Fibroblast of pulmonary artery (primary cell): ENCODE results near the gene KIF2A.

Source experiments
- DNase-seq: peaks from one replicate; pipeline ENCODE4 v3.0.0-alpha.2; 2010; ENCODE audit warnings: low read depth
- H3K4me3 ChIP-seq: replicated peaks from 2 replicates; pipeline ENCODE4 v1.5.1; 2011; ENCODE audit warnings: low read depth, mild to moderate bottlenecking, control low read depth, low read length, moderate library complexity
- TF ChIP-seq, protein P1 (sequence below): IDR thresholded peaks from 2 replicates; pipeline ENCODE4 v1.5.1; 2011; ENCODE audit warnings: mild to moderate bottlenecking, control low read depth, low read length, inconsistent platforms; ENCODE audit errors: missing control alignments

KIF2A gene

DNA sequence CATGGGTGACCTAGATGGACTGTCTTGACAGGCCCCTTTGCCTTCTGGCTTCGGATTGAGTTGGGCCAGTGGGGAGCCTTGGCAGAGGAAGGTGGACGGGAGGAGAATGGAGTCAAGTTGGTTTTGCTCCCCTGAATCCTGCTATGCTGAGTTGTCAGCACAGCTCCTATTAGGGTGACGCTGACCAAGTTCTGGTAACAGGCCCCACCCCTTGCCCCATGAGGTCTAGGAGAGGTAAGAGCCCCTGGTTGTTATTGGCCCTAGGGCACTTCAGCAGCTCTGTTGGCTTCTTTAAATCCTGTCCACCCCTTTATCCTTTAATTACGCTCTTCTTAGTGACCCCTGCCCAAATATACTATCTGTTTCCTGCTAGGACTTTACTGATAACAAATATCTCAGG lies 39.4 kb upstream of the KIF2A start:
- H3K4me3 ChIP-seq: no peak overlapping the region
- TF ChIP-seq, protein P1, sequence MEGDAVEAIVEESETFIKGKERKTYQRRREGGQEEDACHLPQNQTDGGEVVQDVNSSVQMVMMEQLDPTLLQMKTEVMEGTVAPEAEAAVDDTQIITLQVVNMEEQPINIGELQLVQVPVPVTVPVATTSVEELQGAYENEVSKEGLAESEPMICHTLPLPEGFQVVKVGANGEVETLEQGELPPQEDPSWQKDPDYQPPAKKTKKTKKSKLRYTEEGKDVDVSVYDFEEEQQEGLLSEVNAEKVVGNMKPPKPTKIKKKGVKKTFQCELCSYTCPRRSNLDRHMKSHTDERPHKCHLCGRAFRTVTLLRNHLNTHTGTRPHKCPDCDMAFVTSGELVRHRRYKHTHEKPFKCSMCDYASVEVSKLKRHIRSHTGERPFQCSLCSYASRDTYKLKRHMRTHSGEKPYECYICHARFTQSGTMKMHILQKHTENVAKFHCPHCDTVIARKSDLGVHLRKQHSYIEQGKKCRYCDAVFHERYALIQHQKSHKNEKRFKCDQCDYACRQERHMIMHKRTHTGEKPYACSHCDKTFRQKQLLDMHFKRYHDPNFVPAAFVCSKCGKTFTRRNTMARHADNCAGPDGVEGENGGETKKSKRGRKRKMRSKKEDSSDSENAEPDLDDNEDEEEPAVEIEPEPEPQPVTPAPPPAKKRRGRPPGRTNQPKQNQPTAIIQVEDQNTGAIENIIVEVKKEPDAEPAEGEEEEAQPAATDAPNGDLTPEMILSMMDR: no peak
- DNase-seq: no peak

DNA sequence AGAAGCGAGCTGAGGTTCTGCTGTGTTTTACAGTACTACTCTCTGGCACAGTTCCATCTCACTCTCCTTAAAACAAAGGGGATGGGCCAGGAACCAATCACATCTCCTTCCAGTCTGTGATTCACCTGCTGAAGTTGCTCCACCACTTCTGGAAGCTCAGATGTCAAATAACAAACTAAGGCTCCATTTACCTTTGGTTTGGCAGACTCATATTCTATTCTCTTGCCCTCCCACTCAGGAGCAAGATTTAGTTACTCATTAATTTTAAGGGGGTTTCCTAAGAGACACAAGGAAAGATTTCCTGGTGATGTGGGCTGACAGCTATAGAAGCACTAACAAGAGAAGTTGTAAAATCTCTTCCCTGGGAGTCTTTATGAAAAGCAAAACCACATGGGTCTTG lies 37.8 kb upstream of the KIF2A start:
- TF ChIP-seq, protein P1: no peak
- peak; percentile 31 for DNase-seq
- H3K4me3 ChIP-seq: no peak overlapping the region

DNA sequence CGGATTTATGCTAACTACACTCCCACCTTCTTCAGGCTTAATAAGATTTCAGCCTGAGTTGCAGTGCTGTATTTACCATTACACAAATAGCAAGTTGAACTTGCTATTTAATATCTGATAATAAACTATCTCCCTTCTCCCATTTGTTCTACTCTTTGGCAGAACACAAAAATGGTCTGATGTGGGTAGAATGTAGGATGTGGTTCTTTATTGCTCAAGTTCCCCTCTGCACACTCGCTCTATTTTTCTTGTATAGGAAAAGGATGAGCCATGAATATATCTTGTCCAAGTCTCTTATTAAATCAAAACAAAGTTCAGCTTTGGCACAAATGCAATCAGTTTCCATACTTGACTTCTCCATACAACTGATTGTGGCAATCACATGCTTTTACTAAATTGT lies 37.2 kb upstream of the KIF2A start:
- TF ChIP-seq, protein P1: no peak
- H3K4me3 ChIP-seq: no peak overlapping the region
- DNase-seq: no peak

DNA sequence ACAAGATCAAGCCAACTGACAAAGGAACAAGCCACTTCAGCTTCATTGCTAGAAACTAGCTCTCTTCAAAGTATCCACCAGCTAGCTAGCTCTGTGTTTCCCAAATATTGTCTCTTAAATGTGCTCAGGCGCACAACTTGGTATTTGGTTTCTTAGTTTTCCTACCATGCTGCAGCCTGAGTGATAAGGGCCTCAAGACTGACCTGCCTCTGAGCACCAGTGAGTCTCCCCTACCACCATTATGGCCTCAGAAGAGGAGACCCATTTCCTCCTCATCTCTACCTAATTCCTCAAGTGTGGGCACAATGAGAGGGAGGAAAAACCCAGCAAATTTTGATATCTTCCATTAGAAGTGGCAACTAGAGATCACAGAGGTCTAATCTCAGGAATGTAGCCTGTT lies 34.6 kb upstream of the KIF2A start:
- TF ChIP-seq, protein P1: no peak
- DNase-seq: no peak
- no peak overlapping the region for H3K4me3 ChIP-seq

DNA sequence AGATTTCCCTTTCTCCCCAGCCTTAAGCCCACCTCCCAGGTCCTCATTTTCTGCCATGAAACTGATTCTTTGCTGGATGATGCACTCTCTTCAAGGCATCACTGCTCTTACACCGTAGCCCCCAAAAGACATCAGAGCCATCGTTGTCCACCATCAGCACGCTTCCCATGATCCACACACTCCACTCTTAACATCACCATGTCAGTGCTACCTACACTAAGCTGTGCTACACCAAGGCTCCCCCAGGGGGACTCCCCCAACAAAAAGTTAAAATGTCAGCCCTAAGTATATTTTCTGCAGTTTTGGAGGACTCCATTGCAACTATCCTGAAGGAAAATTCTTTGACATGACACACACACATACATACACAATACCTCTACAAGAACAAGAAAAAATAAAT lies 34.1 kb upstream of the KIF2A start:
- DNase-seq: no peak
- no peak overlapping the region for H3K4me3 ChIP-seq
- TF ChIP-seq, protein P1: no peak

DNA sequence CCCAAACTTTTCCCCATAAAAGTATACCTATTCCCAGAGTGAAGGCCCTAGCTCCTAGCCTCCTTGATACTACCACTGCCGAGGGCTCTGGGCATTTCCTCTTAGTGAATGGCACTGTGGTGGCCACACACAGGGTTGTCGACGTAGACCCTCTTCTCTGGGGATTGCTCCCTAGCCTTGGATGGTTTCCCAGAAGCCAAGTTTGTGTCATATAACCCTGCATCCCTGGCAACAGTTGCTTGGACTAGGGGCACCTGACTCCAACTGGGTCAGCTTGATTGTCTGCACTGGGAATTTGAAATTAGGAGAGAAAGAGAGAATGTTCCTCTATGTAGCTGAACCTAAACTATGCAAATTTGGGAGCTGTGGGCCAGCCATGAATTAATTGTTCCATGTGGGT lies 32.3 kb upstream of the KIF2A start:
- no peak for DNase-seq
- H3K4me3 ChIP-seq: no peak overlapping the region
- TF ChIP-seq, protein P1: no peak

DNA sequence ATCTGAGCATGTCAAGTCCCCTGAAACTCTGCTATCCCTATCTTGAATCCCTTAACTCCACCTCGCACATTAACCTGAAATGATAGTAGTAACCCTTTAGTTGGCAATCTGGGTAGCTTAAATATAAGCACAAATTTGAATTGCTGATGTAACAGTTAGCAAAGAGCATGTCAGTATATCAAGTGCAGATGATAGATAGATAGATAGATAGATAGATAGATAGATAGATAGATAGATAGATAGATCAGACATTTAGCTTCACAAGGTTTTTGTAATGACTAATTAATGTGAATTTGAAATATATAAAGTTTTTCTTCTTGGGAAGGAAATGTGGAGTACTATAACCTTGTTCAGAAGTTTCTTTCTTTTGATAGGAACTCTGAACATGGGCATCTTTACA lies 30.4 kb upstream of the KIF2A start:
- DNase-seq: no peak

More for the DNA sequence above, 30.4 kb upstream of the KIF2A start:
- TF ChIP-seq, protein P1: no peak
- no peak overlapping the region for H3K4me3 ChIP-seq
